LNCAP (cell line): ENCODE measurements around the gene AKAP10.

Experiments used
- CTCF ChIP-seq: fragments of 450-650 bp; IDR thresholded peaks from 2 replicates; pipeline ENCODE4 v1.5.1; 2017; ENCODE audit warnings: mild to moderate bottlenecking

AKAP10 gene

GRCh38 chr17:19939993-19940721 lies 37.5 kb downstream of the AKAP10 start:
- no peak for TF ChIP-seq CTCF

- TF ChIP-seq CTCF, result no peak
Measured at GRCh38 chr17:19938736-19939135, 38.9 kb downstream of the AKAP10 start.

DNA sequence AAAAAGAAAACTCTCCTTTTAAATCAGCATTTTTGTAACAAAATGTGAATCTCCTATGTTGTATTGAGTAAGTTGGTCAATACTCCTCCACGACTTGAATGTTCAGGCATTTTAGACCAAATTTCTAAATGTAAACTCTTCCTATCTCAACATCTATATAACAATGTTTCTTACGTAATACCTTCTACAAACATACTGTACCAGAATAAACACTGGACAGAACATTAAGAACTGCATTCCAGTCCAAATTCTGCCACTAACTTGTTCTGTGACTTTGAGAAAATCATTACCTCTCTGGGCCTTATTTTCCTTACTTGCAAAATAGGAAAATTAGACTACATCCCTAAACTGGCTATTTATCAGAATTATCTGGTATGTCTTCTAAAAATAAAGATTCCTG lies 40.1 kb downstream of the AKAP10 start:
- no peak for TF ChIP-seq CTCF

DNA sequence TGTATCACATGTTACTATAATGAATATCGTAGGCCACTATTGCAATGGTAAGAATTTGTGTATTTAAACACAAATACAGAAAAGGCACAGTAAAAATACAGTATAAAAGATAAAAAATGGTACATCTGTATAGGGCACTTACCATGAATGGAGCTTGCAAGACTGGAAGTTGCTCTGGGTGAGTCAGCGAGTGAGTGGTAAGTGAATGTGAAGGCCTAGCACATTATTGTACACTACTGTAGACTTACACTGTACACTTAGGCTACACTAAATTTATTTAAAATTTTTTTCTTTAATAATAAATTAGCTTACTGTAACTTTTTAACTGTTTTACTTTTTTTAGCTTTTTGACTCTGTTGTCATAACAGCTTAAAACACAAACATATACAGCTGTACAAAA lies 42.5 kb downstream of the AKAP10 start:
- no peak for TF ChIP-seq CTCF

DNA sequence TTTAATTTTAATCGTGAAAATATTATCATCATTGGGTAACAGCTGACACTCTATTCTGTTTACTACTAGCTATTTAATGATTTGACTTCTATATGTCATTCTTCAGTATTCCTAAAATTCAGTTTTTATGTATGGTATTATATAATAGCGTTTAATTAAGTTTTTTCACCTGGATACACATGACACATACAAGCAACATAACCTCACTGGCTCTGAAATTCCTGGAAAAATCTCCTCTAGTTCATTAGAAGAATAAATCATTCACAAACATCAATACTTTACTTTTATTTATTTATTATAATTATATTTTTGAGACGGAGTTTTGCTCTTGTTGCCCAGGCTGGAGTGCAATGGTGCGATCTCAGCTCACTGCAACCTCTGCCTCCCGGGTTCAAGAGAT lies 44.0 kb downstream of the AKAP10 start:
- no peak for TF ChIP-seq CTCF

DNA sequence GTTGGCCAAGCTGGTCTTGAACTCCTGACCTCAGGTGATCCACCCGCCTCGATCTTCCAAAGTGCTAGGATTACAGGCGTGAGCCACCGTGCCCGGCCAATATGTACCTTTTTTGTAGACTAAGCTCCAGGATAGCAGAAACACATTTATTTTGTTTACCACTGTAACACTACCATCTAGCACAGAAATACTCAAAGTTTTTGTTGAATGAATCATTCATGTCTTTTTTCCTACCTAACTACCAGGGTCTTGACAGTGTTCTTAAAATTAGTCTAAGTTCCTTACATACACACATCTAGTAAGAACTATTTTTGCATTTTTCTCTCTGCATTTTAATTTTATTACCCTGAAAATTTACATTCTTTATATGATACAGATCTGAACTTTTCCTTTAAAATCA lies 44.4 kb downstream of the AKAP10 start:
- TF ChIP-seq CTCF, result no peak

GRCh38 chr17:19928299-19928698 lies 49.3 kb downstream of the AKAP10 start:
- TF ChIP-seq CTCF, result no peak
